HG03108 (cell line): ENCODE data around the gene SND1.
A peak's percentile ranks its signal among the peaks of the same experiment; 100 is the strongest.

Experiments used
- ATAC-seq: cut with Tn5 transposase; IDR thresholded peaks from one replicate; pipeline ENCODE4 v1.9.1; 2021; ENCODE audit warnings: moderate library complexity; ENCODE audit not compliant: unreplicated experiment

Gene SND1

GRCh38 chr7:127682140-127682539 lies 30.1 kb downstream of the SND1 start:
- ATAC-seq, result no peak

GRCh38 chr7:127683776-127684681 lies 32.0 kb downstream of the SND1 start:
- ATAC-seq, result peak; percentile 78

DNA sequence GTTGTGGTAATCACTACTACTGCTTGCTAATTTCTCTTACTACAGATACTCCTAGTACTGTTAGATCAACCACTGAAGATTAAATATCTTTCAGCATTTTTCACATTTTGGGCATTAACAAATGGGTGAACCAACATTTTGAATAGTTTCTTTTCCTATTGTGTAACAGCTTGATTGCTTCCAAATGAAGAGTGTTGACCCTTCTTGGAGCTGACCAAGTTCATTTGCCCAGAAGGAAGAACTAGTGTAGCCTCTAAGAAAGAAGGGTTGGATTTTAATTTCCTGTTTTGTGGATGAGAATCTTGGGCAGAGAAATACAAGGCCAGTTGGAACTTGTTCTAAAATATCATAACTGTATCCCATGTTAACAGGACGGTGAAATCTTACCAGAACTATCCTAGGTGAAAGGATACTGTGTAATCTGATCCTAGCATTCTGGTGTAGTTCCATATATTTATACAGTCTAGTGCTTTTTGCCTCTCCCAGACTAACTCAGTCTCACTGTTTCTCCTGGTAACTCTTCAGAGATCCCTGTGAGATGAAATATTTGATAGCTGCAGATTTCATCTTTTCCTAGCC lies 37.3 kb downstream of the SND1 start:
- no peak for ATAC-seq

GRCh38 chr7:127690337-127690736 lies 38.3 kb downstream of the SND1 start:
- ATAC-seq, result no peak

DNA sequence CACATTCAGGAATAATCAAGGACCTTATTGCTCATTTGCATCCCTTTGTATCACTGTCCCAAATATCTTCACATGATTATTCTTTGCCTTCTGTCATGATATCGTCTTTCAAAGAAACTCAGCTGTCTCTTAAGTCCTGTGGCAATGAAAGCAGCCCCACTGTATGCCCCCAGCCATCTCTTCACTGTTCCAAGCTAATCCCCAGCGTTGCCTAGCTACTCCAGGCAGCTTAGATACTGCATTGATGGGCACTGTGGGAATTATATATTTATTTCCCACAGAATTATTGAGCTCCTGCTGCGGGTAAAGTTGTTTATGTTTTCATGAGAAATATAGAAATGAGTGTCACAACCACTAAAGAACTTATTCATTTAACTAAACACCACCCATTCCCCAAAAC lies 38.8 kb downstream of the SND1 start:
- no peak for ATAC-seq

DNA sequence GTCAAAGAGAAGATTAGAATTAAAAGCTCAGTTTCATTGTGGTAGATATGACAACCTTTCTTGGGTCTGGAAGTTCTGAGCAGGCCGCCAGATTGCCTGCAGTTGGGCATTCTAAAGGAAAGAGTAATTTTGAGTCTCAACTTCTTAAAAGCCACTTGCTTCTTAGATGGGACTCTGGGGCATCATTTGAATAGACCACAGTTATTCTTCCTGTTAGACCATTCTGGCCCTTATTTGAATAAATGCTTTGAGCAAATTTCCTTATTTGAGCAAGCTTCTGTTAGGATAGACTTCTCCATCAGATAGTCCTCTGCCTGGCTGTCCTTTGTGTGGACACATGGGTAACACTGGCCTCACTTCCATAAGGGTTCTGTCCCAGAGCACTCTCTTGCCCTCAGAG lies 40.2 kb downstream of the SND1 start:
- no peak for ATAC-seq

DNA sequence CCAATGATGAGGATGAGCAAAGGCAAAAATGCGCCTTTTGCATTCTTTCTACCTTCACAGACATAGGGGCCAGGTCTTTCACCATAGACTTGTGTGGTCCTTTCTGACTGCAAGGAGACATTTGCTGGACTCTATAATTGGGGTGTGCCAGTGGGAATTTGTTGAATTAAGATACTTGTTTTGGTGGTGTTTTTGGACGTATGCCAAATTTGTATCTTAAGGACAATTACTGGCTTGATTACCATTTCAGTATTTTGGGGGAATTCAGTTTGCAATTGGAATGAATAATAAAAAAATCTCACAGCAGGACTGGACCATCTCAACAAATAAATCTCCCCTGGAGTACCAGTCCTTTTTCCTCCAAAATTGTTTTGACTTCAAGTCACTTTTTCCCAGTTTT lies 47.9 kb downstream of the SND1 start:
- no peak for ATAC-seq

GRCh38 chr7:127702052-127702652 lies 50.2 kb downstream of the SND1 start:
- no peak for ATAC-seq

DNA sequence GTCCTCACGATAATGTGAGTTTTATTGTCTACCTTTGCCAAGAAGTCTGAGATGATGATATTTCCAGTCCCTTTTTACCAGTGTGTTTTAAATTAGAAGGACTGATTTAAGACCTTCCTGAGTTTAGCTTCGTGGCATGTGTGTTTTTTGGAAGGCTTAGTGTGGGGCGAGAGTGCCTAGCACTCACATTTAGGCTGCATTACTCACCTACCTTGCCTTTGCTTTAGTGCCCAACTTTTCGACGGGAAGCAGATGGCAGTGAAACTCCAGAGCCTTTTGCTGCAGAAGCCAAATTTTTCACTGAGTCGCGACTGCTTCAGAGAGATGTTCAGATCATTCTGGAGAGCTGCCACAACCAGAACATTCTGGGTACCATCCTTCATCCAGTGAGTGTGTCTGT lies 50.9 kb downstream of the SND1 start:
- ATAC-seq, result no peak

GRCh38 chr7:127704211-127704610 lies 52.2 kb downstream of the SND1 start:
- no peak for ATAC-seq

DNA sequence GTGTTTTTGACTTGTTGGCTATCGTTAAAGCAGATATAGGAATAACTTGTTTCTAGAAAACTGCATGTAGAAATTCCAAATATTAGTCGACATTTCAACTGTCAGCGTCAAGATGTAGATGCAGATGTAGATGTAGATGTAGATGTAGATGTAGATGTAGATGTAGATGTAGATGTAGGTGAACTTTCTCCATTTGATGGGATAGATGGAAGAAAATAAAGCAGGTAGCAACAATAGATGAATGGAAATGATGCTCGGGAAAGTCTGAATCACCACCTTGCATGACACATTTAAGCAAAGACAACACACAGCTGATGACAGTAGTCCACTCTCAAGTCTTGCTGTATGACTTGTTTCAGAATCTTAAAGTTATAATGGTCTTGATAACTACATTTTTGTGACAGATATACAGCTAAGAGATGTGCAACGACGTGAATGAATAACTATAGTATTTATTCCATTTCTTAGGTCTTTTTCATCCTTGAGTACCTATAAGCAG lies 53.5 kb downstream of the SND1 start:
- no peak for ATAC-seq

DNA sequence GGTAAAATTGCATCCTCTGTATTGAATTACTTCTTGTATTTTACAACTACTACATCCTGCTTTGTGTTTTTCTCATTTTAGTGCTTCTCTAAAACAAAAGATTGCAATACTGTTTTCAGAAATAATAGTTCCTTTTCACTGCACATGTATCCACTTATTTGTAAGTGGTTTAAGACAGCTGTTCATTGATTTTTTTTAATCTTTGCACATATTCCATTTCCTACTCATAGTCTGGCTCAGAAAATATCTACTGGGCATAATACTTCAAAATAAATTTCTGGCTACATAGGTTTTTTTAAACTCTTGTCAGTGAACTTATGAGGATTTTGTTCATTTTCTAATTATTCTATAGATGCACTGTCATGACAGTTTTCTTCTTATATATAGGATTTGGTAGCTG lies 54.8 kb downstream of the SND1 start:
- ATAC-seq, result no peak

- ATAC-seq, result no peak
Observed at GRCh38 chr7:127708201-127708600, 56.2 kb downstream of the SND1 start.

GRCh38 chr7:127708788-127709187 lies 56.8 kb downstream of the SND1 start:
- no peak for ATAC-seq

GRCh38 chr7:127710635-127711034 lies 58.6 kb downstream of the SND1 start:
- ATAC-seq, result no peak

DNA sequence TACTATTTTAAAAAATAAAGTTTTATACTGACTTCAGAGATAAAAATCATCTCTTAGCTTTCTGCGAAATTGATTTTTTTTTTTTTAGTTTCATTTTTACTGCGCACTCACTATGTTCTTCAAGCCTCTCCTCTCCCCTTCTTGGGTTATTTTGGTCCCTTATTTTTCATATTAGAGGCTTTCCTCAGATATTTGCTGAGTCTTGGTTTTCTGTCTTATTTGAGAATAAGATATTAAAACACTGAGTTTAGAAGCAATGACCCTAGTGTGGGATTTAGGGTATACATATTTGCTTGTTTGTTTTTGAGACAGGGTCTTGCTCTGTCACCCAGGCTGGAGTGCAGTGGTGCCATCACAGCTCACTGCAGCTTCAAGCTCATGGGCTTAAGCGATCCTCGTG lies 59.9 kb downstream of the SND1 start:
- no peak for ATAC-seq

- ATAC-seq, result no peak
Observed at GRCh38 chr7:127713006-127713405, 61.0 kb downstream of the SND1 start.

DNA sequence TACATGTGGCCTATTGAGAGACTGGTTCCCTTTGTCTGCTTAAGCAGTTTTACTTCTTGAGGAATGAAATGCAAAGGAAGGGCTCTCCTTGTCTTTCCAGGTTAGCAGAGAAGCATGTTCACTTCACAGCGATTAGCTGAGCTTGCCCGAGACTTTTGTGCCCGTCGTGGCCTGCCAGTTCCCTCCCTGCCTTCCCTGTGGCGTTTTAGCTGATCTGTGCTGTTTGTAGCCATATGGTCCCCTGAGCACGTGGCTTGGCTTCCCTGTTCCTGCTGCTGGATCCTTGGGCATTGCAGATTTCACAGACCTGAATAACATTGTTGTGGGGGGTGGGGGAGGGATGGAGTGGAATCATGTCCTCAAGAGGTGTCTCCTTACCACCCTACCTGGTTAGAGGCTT lies 61.8 kb downstream of the SND1 start:
- ATAC-seq, result no peak

DNA sequence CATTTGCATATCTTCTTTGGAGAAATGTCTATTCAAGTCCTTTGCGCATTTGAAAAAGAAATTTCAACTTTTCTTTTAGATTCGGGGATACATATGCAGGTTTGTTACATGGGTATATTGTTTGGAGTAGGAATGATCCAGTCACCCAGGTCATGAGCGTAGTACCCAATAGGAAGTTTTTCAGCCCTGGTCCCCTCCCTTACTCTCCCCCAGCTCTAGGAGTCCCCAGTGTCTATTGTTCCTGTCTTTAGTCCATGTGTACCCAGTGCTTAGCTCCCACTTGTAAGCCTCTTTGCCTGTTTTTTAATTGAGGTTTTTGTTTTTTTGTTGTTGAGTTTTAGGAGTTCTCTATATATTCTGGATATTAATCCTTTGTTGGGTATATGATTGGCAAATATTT lies 63.3 kb downstream of the SND1 start:
- no peak for ATAC-seq

DNA sequence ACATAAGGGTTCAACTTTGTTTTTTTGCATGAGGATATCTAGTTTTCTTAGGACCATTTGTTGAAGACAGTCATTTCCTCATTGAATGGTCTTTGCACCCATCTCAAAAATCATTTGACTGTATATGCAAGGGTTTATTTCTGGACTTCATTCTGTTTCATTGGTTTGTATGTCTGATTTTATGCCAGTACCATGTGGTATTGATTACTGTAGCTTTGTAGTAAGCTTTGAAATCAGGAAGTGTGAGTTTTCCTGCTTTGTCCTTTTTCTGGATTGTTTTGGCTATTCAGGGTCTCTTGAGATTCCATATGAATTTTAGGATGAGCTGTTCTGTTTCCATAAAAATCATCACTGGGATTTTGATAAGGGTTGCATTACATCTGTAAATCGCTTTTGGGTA lies 63.9 kb downstream of the SND1 start:
- no peak for ATAC-seq

- no peak for ATAC-seq
Observed at GRCh38 chr7:127717502-127718339, 65.7 kb downstream of the SND1 start.
